Panc1 (cell line): ENCODE measurements around the gene ZNF506.

Experiments used
- POLR2AphosphoS5 ChIP-seq: IDR thresholded peaks from 2 replicates; pipeline ENCODE4 v1.6.1; 2012; ENCODE audit warnings: mild to moderate bottlenecking, low read depth, low read length, moderate library complexity
- REST ChIP-seq, 2 experiments: IDR thresholded peaks; 2 replicates each; pipeline ENCODE4 v1.6.1; 2011 to 2012; ENCODE audit warnings: low read depth in 2 of 2, control low read depth in 1 of 2, low read length in 1 of 2, mild to moderate bottlenecking in 1 of 2, moderate library complexity in 1 of 2; ENCODE audit not compliant: insufficient read depth in 1 of 2
- TCF7L2 ChIP-seq: IDR thresholded peaks from 2 replicates; pipeline ENCODE4 v1.6.1; 2011; ENCODE audit warnings: mild to moderate bottlenecking, low read depth, low read length, inconsistent platforms
- TF ChIP-seq, protein P1 (sequence below): fragments of 450-650 bp; IDR thresholded peaks from 2 replicates; pipeline ENCODE4 v1.5.1; 2017; ENCODE audit warnings: mild to moderate bottlenecking

GRCh38 chr19:19774354-19775033 is 47.1 kb downstream of the ZNF506 start:
- TF ChIP-seq, protein P1, sequence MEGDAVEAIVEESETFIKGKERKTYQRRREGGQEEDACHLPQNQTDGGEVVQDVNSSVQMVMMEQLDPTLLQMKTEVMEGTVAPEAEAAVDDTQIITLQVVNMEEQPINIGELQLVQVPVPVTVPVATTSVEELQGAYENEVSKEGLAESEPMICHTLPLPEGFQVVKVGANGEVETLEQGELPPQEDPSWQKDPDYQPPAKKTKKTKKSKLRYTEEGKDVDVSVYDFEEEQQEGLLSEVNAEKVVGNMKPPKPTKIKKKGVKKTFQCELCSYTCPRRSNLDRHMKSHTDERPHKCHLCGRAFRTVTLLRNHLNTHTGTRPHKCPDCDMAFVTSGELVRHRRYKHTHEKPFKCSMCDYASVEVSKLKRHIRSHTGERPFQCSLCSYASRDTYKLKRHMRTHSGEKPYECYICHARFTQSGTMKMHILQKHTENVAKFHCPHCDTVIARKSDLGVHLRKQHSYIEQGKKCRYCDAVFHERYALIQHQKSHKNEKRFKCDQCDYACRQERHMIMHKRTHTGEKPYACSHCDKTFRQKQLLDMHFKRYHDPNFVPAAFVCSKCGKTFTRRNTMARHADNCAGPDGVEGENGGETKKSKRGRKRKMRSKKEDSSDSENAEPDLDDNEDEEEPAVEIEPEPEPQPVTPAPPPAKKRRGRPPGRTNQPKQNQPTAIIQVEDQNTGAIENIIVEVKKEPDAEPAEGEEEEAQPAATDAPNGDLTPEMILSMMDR: no peak
- TF ChIP-seq REST (IDR thresholded peaks at IDR 0.05; ENCODE audit: insufficient read depth in 1 of 2, low read depth in 2 of 2, low read length in 1 of 2): no peak
- TF ChIP-seq POLR2AphosphoS5: no peak
- TF ChIP-seq TCF7L2: no peak
